HG03175 (cell line): ENCODE measurements around the gene SMCR8.
A peak's percentile ranks its signal among the peaks of the same experiment; 100 is the strongest.
"Not testable (repeated sequence)": the region's sequence is repeated elsewhere in the genome, so short reads cannot be mapped to it uniquely, and the experiment has no call there.

Experiments used
- ATAC-seq: cut with Tn5 transposase; IDR thresholded peaks from one replicate; pipeline ENCODE4 v1.9.1; 2021; ENCODE audit warnings: mild to moderate bottlenecking, moderate library complexity; ENCODE audit not compliant: unreplicated experiment

Gene SMCR8, protein sequence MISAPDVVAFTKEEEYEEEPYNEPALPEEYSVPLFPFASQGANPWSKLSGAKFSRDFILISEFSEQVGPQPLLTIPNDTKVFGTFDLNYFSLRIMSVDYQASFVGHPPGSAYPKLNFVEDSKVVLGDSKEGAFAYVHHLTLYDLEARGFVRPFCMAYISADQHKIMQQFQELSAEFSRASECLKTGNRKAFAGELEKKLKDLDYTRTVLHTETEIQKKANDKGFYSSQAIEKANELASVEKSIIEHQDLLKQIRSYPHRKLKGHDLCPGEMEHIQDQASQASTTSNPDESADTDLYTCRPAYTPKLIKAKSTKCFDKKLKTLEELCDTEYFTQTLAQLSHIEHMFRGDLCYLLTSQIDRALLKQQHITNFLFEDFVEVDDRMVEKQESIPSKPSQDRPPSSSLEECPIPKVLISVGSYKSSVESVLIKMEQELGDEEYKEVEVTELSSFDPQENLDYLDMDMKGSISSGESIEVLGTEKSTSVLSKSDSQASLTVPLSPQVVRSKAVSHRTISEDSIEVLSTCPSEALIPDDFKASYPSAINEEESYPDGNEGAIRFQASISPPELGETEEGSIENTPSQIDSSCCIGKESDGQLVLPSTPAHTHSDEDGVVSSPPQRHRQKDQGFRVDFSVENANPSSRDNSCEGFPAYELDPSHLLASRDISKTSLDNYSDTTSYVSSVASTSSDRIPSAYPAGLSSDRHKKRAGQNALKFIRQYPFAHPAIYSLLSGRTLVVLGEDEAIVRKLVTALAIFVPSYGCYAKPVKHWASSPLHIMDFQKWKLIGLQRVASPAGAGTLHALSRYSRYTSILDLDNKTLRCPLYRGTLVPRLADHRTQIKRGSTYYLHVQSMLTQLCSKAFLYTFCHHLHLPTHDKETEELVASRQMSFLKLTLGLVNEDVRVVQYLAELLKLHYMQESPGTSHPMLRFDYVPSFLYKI

DNA sequence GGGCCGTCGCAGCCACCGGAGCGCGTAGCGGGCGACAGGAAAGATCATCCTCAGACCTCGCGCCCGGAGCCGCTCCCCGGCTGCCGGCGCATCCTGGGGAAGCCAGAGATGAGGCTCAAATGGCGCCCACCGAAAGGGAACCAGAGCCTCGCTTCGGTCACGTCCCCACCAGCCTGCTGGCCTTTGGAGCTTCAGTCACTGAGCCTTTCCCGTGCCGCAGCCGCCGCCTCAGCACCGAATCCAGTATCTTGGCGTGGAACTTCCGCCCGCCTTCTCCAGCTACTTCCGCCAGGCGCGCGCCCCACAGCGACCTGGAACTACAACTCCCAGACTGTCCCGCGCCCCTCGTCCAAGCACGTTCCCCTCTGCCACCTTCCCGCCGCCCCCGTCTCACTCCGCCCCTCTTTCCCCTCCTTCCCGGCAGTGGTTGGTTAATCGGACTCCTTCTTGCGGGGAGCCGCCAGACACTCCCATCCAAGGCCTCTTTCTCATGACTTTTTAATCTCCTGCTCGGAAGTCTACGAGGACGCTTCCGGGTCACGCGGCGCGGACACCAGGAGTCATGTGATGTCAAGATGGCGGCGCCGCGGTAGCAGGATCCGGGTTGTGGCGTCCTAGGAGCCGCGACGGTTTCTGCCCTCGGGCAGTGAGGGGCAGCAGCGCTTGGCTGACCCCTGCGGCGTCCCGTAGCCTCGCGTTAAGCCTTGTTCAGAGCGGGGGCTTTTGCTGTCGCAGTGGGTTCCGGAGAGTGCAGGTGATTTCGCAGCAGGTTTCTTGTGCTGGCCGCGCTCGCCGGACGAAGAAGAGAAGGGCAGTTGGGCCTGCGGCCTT, at the start of gene SMCR8, which contains the start of gene TOP3A:
Gene SMCR8 (plus strand): TSS at position 563 of the 831 bp plus-strand sequence. CDS start 497 bp downstream, outside the sequence.
Gene TOP3A (minus strand): TSS at position 264 of the 831 bp plus-strand sequence. CDS start 216 bp downstream, at position 48.
- peak; percentile 80 for ATAC-seq

- no peak for ATAC-seq
Measured at GRCh38 chr17:18267366-18267765, 47.7 kb upstream of the SMCR8 start.

DNA sequence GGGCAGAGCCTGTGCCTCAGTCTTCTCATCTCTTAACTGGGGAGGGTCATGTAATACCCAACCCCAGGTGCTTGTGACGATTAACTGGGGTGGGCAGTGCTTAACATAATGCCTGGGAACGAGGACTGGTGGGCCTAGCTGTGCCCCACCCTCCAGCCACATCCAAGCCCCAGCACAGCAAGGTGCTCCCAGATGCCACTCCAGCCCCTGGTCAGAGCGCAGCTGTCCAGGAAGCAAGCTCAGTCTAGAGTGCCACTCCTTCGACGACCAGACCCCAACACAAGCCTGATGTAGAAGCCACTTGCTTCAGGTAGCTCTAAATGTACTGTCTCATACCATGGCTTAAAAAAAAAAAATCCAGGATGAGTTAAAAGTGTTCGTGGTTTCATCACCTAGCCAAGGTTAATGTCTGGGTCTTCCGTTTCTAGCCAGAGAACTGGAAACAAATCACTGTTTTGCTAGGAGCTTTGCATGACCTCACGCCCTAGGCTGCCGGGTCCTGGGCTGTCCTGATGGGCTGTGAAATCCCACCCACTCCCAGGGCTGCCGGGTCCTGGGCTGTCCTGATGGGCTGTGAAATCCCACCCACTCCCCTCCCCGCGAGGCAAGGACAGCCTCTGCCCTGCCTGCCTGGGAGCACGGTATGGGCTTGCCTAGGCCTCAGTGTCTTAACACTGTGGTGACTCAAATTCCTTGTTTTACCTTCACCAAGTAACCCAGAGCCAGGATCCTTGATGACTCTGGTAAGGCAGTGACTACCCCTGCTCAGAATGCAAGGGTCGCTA, 47.0 kb upstream of the SMCR8 start:
- no peak for ATAC-seq

DNA sequence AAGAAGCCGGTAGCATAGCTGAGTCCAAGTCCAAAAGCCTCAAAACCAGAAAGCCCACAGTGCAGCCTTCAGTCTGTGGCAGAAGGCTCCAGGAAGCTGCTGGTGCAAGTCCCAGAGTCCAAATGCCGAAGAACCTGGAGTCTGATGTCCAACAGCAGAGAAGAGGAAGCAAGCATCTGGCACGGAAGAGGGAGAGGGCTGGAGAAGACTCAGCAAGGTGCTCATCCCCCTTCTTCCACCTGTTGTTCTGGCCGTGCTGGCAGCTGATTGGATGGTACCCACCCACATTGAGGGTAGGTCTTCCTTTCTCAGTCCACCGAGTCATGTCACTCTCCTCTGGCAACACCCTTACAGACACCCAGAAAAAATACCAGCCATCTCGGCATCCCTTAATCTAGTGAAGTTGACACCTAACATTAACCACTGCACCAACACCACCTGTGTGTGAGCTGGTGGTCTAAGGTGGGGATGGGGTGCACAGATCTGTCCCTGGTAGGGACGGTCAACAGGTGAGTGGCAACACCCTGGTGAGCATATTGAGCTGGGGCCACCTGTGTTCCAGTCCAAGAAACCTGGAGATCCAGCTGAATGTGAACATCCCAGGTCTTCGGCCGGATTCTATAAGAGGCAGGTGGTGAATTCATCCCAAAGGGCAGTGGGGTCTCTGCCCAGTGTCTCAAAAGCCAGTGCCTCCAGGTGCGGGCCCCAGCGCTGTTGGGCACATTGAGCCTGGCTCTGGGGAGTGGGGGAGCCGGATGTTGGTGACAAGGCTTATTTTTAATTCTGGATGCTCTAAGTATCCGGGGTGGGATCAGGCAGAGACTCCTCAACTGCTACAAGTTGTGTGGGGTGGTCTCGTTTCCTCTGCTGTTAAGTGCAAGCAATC, 44.8 kb upstream of the SMCR8 start:
- ATAC-seq, result no peak

GRCh38 chr17:18277076-18277475, 38.0 kb upstream of the SMCR8 start:
- no peak for ATAC-seq

DNA sequence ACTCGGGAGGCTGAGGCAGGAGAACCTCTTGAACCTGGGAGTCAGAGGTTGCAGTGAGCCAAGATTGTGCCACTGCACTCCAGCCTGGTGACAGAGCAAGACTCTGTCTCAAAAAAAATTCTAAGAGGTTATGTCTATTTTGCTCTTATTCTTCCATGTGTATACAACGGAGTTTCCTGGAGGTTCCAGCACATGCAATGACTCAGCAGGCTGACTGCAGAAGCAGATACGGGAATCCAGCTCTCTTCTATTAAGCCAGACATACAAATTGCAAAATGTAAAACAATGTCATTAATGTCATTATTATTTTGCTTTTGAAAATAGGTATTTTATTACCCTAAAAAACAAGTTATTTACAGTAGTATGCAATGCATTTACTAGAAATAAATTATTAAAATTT, 36.2 kb upstream of the SMCR8 start:
- ATAC-seq, result no peak

DNA sequence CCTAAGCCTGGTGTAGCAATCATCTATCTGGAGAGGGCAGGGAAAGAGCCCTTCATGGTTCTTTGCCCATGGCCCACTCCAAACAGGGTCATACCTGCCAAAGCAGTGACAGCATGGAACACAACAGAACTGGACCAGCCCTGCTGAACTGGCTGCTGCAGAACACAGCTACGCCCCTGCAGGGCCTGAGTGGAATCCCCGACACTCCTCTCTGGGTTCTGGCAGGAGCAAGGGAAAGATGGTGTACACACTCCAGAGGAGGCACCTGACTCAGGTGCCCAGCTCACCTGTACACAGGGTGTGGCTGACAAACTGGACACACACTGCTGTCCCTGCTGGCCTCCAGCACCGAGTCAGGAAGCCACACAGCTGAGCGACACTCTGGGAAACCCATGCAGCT, 34.8 kb upstream of the SMCR8 start:
- no peak for ATAC-seq

GRCh38 chr17:18280766-18281371, 34.2 kb upstream of the SMCR8 start:
- ATAC-seq, result no peak

DNA sequence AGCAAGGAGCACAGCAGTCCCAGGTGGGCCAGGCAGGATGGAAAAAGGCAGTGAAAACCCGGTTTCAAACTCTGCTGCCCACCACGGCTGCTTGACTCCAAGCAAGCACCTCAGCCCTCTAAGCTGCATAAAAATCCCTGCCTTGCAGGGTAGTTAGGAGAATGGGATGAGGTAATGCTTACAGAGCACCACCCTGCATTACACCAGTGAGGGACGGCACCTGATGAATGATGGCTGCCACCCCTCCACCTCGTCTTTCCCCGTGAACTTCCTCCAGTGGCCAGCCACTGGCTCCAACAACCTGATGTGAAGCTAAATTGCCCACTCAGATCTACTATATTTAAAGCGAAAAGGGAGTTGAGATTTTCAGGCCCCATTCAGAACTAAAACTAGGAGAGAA, 33.3 kb upstream of the SMCR8 start:
- no peak for ATAC-seq

- ATAC-seq, result no peak
Measured at GRCh38 chr17:18285296-18285695, 29.8 kb upstream of the SMCR8 start.

DNA sequence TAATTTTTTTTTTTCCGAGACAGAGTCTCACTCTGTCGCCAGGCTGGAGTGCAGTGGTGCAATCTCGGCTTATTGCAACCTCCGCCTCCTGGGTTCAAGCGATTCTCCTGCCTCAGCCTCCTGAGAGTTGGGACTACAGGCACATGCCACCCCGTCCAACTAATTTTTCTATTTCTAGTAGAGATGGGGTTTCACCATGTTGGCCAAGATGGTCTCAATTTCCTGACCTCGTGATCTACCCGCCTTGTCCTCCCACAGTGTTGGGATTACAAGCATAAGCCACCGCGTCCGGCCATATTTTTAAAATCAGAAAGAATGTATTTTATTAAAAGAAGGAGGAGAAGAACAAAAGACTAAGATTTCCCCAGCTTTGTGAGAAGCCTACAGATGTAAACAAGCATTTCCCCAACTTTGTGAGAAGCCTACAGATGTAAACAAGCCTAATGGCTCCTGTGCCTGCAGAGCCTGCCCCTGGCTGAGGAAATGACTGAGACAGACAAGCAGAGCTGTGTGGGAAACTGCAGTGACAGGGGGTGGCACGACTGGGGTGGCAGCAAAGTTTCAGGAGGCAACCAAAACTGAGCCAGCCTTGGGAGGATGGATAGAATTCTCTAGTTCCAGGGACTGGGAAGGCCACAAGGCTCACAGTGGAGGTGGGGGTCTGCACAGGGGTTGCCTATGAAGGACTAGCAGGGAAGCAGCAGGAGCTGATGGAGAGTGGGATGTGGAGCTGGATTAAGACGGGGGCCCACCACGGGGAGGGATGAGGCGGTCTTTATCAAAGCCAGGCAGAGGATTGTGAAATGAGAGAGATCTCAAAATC, 23.2 kb upstream of the SMCR8 start:
- ATAC-seq, result no peak

DNA sequence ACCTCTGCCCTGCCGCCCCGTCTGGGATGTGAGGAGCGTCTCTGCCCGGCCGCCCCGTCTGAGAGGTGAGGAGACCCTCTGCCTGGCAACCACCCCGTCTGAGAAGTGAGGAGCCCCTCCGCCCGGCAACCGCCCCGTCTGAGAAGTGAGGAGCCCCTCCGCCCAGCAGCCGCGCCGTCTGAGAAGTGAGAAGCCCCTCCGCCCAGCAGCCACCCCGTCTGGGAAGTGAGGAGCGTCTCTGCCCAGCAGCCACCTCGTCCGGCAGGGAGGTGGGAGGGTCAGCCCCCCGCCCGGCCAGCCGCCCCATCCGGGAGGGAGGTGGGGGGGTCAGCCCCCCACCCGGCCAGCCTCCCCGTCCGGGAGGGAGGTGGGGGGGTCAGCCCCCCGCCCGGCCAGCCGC, 17.0 kb upstream of the SMCR8 start:
- ATAC-seq, result not testable (repeated sequence)

- no peak for ATAC-seq
Measured at GRCh38 chr17:18300725-18301480, 14.2 kb upstream of the SMCR8 start.

- ATAC-seq, result not testable (repeated sequence)
Measured at GRCh38 chr17:18303206-18303605, 11.9 kb upstream of the SMCR8 start.

DNA sequence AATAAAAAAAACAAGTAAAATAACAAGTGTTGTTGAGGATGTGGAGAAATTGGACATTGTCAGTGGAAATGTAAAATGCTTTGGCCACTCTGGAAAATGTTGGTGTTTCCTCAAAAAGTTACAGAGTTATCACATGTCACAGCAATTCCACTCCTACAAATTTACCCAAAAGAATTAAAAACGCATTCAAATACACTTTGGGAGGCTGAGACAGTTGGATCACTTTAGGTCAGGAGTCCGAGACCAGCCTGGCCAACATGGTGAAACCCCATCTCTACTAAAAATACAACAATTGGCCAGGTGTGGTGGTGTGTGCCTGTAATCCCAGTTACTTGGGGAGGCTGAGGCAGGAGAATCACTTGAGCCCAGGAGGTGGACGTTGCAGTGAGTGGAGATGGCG, 5.9 kb upstream of the SMCR8 start:
- ATAC-seq, result no peak

DNA sequence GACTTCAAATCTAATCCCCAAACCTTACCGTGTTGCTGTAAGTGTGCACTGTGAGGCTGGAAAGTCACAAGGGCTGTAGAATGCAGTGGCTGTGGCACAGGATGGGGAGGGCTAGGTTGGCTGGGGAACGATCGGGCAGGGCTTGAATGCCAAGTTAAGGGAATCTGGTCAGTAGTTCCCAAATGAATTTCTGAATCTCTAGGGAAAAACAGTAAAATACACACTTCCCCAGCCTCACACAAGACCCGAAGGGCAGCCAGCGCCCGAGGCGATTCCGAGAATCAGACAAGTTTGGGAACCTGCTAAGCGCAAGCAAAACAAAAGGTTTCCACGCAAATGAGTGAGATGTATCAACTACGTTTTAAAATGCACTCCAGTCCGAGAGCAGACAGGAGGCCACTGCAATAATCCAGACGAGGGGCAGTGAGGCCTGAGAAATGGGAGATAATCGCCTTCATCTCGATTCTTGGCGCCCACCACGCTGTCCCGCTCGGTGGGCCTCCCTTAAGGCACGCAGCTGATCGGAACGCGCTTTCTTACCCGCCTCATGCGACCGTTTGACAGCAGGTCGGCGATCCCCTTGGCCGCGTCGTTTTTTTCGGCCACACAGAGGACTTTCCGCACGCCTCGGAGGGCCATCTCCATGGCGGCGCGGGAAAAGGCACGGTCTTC, 898 bp upstream of the SMCR8 start:
- no peak for ATAC-seq

- ATAC-seq, result peak; percentile 2
Measured at GRCh38 chr17:18315562-18315922, 449 bp downstream of the SMCR8 start.
